IMR-90 (cell line): ENCODE results near the gene CAMK2G. TPM values are rescaled to one million over a fixed set of nuclear protein-coding genes. Genes with fewer than 3 reads are reported as not detected.

Source experiments
- ATAC-seq: fragments of 200-7000 bp; cut with Tn5 transposase; 2 replicates; pipeline ENCODE4 v1.9.1; 2020; ENCODE audit warnings: low read depth, mild to moderate bottlenecking, moderate library complexity
- BruUV-seq: library from RNA; stranded (reverse); fragments of 400-500 nt; replicated peaks from 2 replicates; lab custom pipeline; 2021; lab: Mats Ljungman, UMichigan
- CTCF ChIA-PET: fragments of 300-600 bp; formaldehyde crosslinking; extraction: SDS; loops from one replicate; lab custom pipeline; 2021; ENCODE audit warnings: antibody characterized with exemption; lab: Yijun Ruan, JAX
- POLR2A ChIA-PET: fragments of 300-600 bp; sonication (Branson Sonifier 250); formaldehyde crosslinking; loops from one replicate; lab custom pipeline; 2022; ENCODE audit warnings: antibody characterized with exemption; ENCODE audit not compliant: unreplicated experiment; lab: Charles Lee
- DNase-seq: peaks from one replicate; pipeline ENCODE4 v3.0.0; 2013
- H2AFZ ChIP-seq: replicated peaks from 2 replicates; pipeline ENCODE3; 2013; ENCODE audit warnings: low read length, mild to moderate bottlenecking; ENCODE audit not compliant: poor library complexity
- H2AK5ac ChIP-seq: 2 replicates; pipeline ENCODE4 v1.6.1; 2013; ENCODE audit warnings: low read depth, low read length, inconsistent platforms
- H2AK9ac ChIP-seq: replicated peaks from 2 replicates; pipeline ENCODE3; 2013; ENCODE audit warnings: mild to moderate bottlenecking, low read depth, low read length, moderate library complexity; ENCODE audit not compliant: poor library complexity
- H2BK120ac ChIP-seq: 2 replicates; pipeline ENCODE4 v1.6.1; 2013; ENCODE audit warnings: low read depth, low read length, inconsistent platforms
- H2BK15ac ChIP-seq: 3 replicates; pipeline ENCODE4 v1.6.1; 2013; ENCODE audit warnings: low read depth, low read length, inconsistent platforms
- H2BK20ac ChIP-seq: 2 replicates; pipeline ENCODE4 v1.6.1; 2013; ENCODE audit warnings: low read depth, mild to moderate bottlenecking, inconsistent platforms, low read length, moderate library complexity
- H2BK5ac ChIP-seq: 2 replicates; pipeline ENCODE4 v1.6.1; 2013; ENCODE audit warnings: mild to moderate bottlenecking, low read depth, low read length, inconsistent platforms; ENCODE audit not compliant: poor library complexity, severe bottlenecking
- H3K14ac ChIP-seq: replicated peaks from 2 replicates; pipeline ENCODE4 v1.6.1; 2013; ENCODE audit warnings: low read depth, low read length, inconsistent platforms
- H3K18ac ChIP-seq: 2 replicates; pipeline ENCODE4 v1.6.1; 2013; ENCODE audit warnings: low read depth, low read length, control low read depth
- H3K23ac ChIP-seq: 2 replicates; pipeline ENCODE4 v1.6.1; 2013; ENCODE audit warnings: low read depth, low read length, inconsistent platforms
- H3K27ac ChIP-seq: 2 replicates; pipeline ENCODE4 v1.5.1; 2013; ENCODE audit warnings: mild to moderate bottlenecking, control low read depth, low read length; ENCODE audit not compliant: insufficient read depth
- H3K27me3 ChIP-seq: 2 replicates; pipeline ENCODE4 v1.6.1; 2013; ENCODE audit warnings: low read length; ENCODE audit not compliant: control insufficient read depth, insufficient read depth
- H3K36me3 ChIP-seq: 2 replicates; pipeline ENCODE4 v1.6.1; 2013; ENCODE audit warnings: low read length, mixed read lengths; ENCODE audit not compliant: control insufficient read depth, insufficient read depth
- H3K4ac ChIP-seq: 2 replicates; pipeline ENCODE4 v1.6.1; 2013; ENCODE audit warnings: low read depth, low read length, inconsistent platforms
- H3K4me1 ChIP-seq: 2 replicates; pipeline ENCODE4 v1.6.1; 2013; ENCODE audit warnings: low read length, mixed read lengths; ENCODE audit not compliant: control insufficient read depth, insufficient read depth
- H3K4me2 ChIP-seq: 2 replicates; pipeline ENCODE4 v1.6.1; 2013; ENCODE audit warnings: low read depth, mild to moderate bottlenecking, control low read depth, low read length, moderate library complexity
- H3K4me3 ChIP-seq: 2 replicates; pipeline ENCODE4 v1.5.1; 2013; ENCODE audit warnings: low read depth, mild to moderate bottlenecking, control low read depth, low read length, moderate library complexity; ENCODE audit not compliant: insufficient read depth
- H3K56ac ChIP-seq: 2 replicates; pipeline ENCODE4 v1.6.1; 2013; ENCODE audit warnings: low read length, inconsistent platforms; ENCODE audit not compliant: insufficient read depth; ENCODE audit errors: extremely low read depth
- H3K79me1 ChIP-seq, 2 experiments: 2 replicates each; pipeline ENCODE4 v1.6.1; 2013; ENCODE audit warnings: low read length in 2 of 2, inconsistent platforms in 1 of 2, low read depth in 1 of 2
- H3K9ac ChIP-seq: 2 replicates; pipeline ENCODE4 v1.6.1; 2013; ENCODE audit warnings: low read depth, low read length, control low read depth
- H3K9me1 ChIP-seq: 2 replicates; pipeline ENCODE4 v1.6.1; 2013; ENCODE audit warnings: low read length, inconsistent platforms; ENCODE audit not compliant: insufficient read depth
- H3K9me3 ChIP-seq: 2 replicates; pipeline ENCODE4 v1.6.1; 2013; ENCODE audit warnings: low read length; ENCODE audit not compliant: control insufficient read depth, insufficient read depth
- H4K20me1 ChIP-seq: 2 replicates; pipeline ENCODE4 v1.6.1; 2013; ENCODE audit warnings: low read length, inconsistent platforms; ENCODE audit not compliant: insufficient read depth
- H4K5ac ChIP-seq: 2 replicates; pipeline ENCODE4 v1.6.1; 2013; ENCODE audit warnings: mild to moderate bottlenecking, low read depth, low read length, control low read depth
- H4K8ac ChIP-seq, 2 experiments: 2 replicates each; pipeline ENCODE4 v1.6.1; 2013; ENCODE audit warnings: low read depth in 2 of 2, low read length in 2 of 2, control low read depth in 1 of 2, inconsistent platforms in 1 of 2
- H4K91ac ChIP-seq: 2 replicates; pipeline ENCODE4 v1.6.1; 2013; ENCODE audit warnings: low read depth, low read length, inconsistent platforms; ENCODE audit not compliant: insufficient read depth
- CHD1 ChIP-seq: IDR thresholded peaks from 2 replicates; pipeline ENCODE4 v1.6.1; 2012; ENCODE audit warnings: low read depth, low read length, improper control_type of control experiment
- MXI1 ChIP-seq: IDR thresholded peaks from 2 replicates; pipeline ENCODE4 v1.6.1; 2012; ENCODE audit warnings: low read depth, mild to moderate bottlenecking, low read length, moderate library complexity, borderline replicate concordance
- WGBS, 2 experiments: methylation state at CpG; one replicate each; pipeline versions ENCODE4 v1.1.5 to v1.1.7; 2013; ENCODE audit warnings: missing lambda C conversion rate in 2 of 2; ENCODE audit not compliant: insufficient read length in 1 of 2; ENCODE audit errors: extremely low coverage in 2 of 2; 5-methylcytosine and 5-hydroxymethylcytosine counted together
- dilution Hi-C: fragments of 300-500 bp; cut with HindIII; formaldehyde crosslinking; loops from one replicate; pipeline ENCODE4 v1.14.3; 2018; ENCODE audit warnings: low sequenced_read_pairs; ENCODE audit not compliant: unreplicated experiment
- in situ Hi-C: fragments of 300-500 bp; cut with MboI; formaldehyde crosslinking; loops from 3 replicates; pipeline ENCODE4 v1.14.3; 2019; ENCODE audit warnings: low sequenced_read_pairs, inconsistent platforms, mixed read lengths
- intact Hi-C: fragments of 100-400 bp; cut with micrococcal nuclease; formaldehyde crosslinking; loops from 2 replicates; pipeline ENCODE4 v1.10.0; 2022
- polyA plus RNA-seq, 3 experiments: library from polyadenylated mRNA; depleted of rRNA; stranded (reverse); fragments of >200 nt; gene quantifications; 2 replicates each; pipeline ENCODE4 v1.2.3, GENCODE V29; 2012; ENCODE audit warnings: low replicate concordance in 1 of 3
- total RNA-seq: library from RNA; depleted of rRNA; stranded (reverse); fragments of >200 nt; gene quantifications from 2 replicates; pipeline ENCODE4 v1.2.3, GENCODE V29; 2012

Gene CAMK2G
- total and polyA plus RNA-seq, 2 of the 4 experiments (the other 2 are of a cell fraction), result 20.4 to 25.4 TPM

- H3K56ac ChIP-seq, result no peak overlapping the region
- H3K79me1 ChIP-seq, result peaks cover 0 to 6% of the 10 kb centered on the region in 2 experiments; a peak in 1 of 4 replicates
- TF ChIP-seq CHD1, result no peak
- TF ChIP-seq MXI1, result no peak
- no peak overlapping the region for H4K8ac ChIP-seq
- H2BK15ac ChIP-seq, result no peak overlapping the region
- H3K36me3 ChIP-seq, result peaks cover 28% of the 10 kb centered on the region
- DNase-seq, result peak; percentile 42
- dilution Hi-C loops (no loop called here), in situ Hi-C loops (no loop called here), intact Hi-C loops (no loop called here)
- H2BK20ac ChIP-seq, result no peak overlapping the region
- WGBS, 2 experiments, result 72% methylated on average over 3 of the region's 9 CpGs; no CpG with 5 or more reads in 1 of the 2 experiments
- H3K4ac ChIP-seq, result no peak overlapping the region
- no peak overlapping the region for H3K23ac ChIP-seq
- H3K14ac ChIP-seq, result no peak overlapping the region
- peaks cover 15% of the 10 kb centered on the region; the same call in 1 of the 2 replicates for H3K9me1 ChIP-seq
- ATAC-seq, result no peak
- H2AK9ac ChIP-seq, result no peak overlapping the region
- H3K9ac ChIP-seq, result no peak overlapping the region
- ChIA-PET POLR2A (no interaction called here), CTCF (no interaction called here)
- H2BK120ac ChIP-seq, result no peak overlapping the region
- H3K27ac ChIP-seq, result no peak overlapping the region
- H3K4me3 ChIP-seq, result no peak overlapping the region
- H3K18ac ChIP-seq, result no peak overlapping the region
- H3K9me3 ChIP-seq, result no peaks in the 10 kb centered on the region
- no peak overlapping the region for H2AFZ ChIP-seq
- no peak overlapping the region for H2BK5ac ChIP-seq
- no peak overlapping the region for H3K4me2 ChIP-seq
- no peak overlapping the region for H4K5ac ChIP-seq
- no TSS peak for BruUV-seq
- H2AK5ac ChIP-seq, result no peak overlapping the region
- peaks cover 11% of the 10 kb centered on the region for H3K4me1 ChIP-seq
- 0 out of 2 replicates have a peak, but pooled peaks cover 3% of the 10 kb centered on the region for H4K20me1 ChIP-seq
- no peak overlapping the region for H4K91ac ChIP-seq
- H3K27me3 ChIP-seq, result no peaks in the 10 kb centered on the region
Measured at GRCh38 chr10:73841526-73842285, 32.6 kb downstream of the CAMK2G start.
